ENCODE data around the gene ACOX2. TPM values are rescaled to one million over a fixed set of nuclear protein-coding genes. Genes with fewer than 3 reads are reported as not detected.

Gene ACOX2
- total and polyA plus RNA-seq, 9 donors = 6.8 to 57.7 (median 23.7) TPM

- TF ChIP-seq EP300 (IDR thresholded peaks at IDR 0.05) (no peak), POLR2A (IDR thresholded peaks at IDR 0.05) (no peak), CTCF (IDR thresholded peaks at IDR 0.05) (no peak)
- Histone ChIP-seq H3K4me3 (no peak overlapping the region), H3K36me3 (no peaks in the 10 kb centered on the region), H3K9me3 (no peaks in the 10 kb centered on the region), H3K4me1 (ENCODE audit: insufficient read depth) (peaks cover 5% of the 10 kb centered on the region), H3K27me3 (no peaks in the 10 kb centered on the region), H3K27ac (no peak overlapping the region)
- intact Hi-C loops (cut with DNase I) = no loop called here
- WGBS, 3 donors = 73 to 76% (median 74%) methylated on average over 4 of the region's 4 CpGs
- DNase-seq = no peak
These were observed 77.8 kb downstream of the ACOX2 start for GRCh38 chr3:58459160-58459559.

Other genes starting within 250 kb of the ACOX2 start
- gene RPP14, start 230.9 kb downstream of the ACOX2 start, total RNA-seq = 10 to 100 TPM in 5 of 7 donors, 1 to 10 TPM in 2; 7.9 to 16.2 (median 15.0) TPM
- gene RPP14, start 230.9 kb downstream of the ACOX2 start, polyA plus RNA-seq = 10 to 100 TPM; 11.8 to 18.8 TPM
- gene HTD2, start 230.7 kb downstream of the ACOX2 start, total RNA-seq = 10 to 100 TPM in 2 of 7 donors, 1 to 10 TPM in 5; 7.3 to 12.0 (median 9.1) TPM
- gene HTD2, start 230.7 kb downstream of the ACOX2 start, polyA plus RNA-seq = 10 to 100 TPM in 1 of 2 donors, 1 to 10 TPM in 1; 9.2 to 11.3 TPM
- 10 to 100 TPM; 21.6 to 36.6 (median 25.9) TPM for gene PXK, start 204.3 kb downstream of the ACOX2 start, total RNA-seq
- 10 to 100 TPM; 17.2 to 42.0 TPM for gene PXK, start 204.3 kb downstream of the ACOX2 start, polyA plus RNA-seq
- 10 to 100 TPM; 24.4 to 56.6 (median 36.3) TPM for gene PDHB, start 103.4 kb downstream of the ACOX2 start, total RNA-seq
- 10 to 100 TPM; 43.4 to 98.4 TPM for gene PDHB, start 103.4 kb downstream of the ACOX2 start, polyA plus RNA-seq
- 10 to 100 TPM; 10.9 to 16.6 (median 13.0) TPM for gene KCTD6, start 45.1 kb downstream of the ACOX2 start, total RNA-seq
- gene KCTD6, start 45.1 kb downstream of the ACOX2 start, polyA plus RNA-seq = 10 to 100 TPM; 11.7 to 20.8 TPM
- gene FAM107A, start 40.2 kb upstream of the ACOX2 start, total RNA-seq = 10 to 100 TPM in 5 of 7 donors, 1 to 10 TPM in 2; 2.7 to 47.3 (median 14.4) TPM
- 10 to 100 TPM; 14.0 to 19.9 TPM for gene FAM107A, start 40.2 kb upstream of the ACOX2 start, polyA plus RNA-seq
- 1 to 10 TPM in 1 of 7 donors, under 1 TPM in 1, not detected in 5; 0.36 to 6.3 TPM for gene FAM3D, start 129.6 kb upstream of the ACOX2 start, total RNA-seq
- gene FAM3D, start 129.6 kb upstream of the ACOX2 start, polyA plus RNA-seq = not detected